ENCODE data around the gene STEAP1B.
"Not testable (repeated sequence)": the region's sequence is repeated elsewhere in the genome, so short reads cannot be mapped to it uniquely, and the experiment has no call there.

STEAP1B gene

DNA sequence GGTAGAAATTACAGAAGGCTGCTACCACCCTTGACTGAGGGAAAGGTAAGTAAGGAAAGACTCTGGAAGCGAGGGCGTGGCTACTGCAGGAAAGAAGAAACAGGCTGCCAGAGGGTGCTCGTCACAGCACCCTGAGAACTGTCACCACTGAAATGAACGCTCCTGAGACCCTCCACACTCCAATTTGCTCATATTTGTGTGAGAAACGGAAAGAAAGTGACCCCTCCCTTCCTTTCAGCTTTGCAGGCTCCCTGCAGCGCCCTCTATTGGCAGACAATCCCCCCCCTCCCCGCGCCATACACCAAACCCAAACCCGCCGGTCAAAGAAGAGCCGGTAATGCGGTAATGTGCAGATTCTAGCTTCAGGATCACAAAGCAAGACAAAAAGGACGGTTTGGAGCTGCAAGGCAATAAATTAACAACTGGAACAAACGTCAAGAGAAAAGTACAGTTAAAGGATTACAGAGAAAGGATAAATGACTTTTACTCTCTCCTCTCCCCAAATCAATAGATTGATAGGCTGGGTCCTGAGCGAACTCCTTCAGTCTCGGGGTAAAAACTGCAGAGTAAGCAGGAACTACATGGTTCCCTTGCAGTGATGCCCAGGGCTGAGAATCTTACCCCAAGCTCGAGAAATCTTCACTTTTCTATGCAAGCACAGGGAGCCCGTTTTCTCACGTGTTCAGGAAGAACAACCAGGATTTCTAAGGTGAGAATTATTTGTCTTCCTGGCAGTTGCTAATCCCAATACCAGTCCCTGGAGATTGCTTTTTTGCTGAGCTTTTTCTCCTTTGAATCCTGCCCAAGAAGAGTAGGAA is 47.6 kb downstream of the STEAP1B start:
- no peak for DNase-seq

DNA sequence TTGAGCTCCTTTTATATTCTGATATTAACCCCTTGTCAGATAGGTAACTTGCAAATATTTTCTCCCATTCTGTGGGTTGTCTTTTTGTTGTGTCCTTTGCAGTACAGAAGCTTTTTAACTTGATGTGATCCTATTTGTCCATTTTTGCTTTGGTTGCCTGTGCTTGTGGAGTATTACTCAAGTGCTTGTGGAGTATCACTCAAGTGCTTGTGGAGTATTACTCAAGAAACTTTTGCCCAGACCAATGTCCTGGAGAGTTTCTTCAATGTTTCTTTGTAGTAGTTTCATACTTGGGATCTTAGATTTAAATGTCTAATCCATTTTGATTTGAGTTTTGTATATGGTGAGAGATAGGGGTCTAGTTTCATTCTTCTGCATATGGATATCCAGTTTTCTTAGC is 50.0 kb downstream of the STEAP1B start:
- not testable (repeated sequence) for DNase-seq

DNA sequence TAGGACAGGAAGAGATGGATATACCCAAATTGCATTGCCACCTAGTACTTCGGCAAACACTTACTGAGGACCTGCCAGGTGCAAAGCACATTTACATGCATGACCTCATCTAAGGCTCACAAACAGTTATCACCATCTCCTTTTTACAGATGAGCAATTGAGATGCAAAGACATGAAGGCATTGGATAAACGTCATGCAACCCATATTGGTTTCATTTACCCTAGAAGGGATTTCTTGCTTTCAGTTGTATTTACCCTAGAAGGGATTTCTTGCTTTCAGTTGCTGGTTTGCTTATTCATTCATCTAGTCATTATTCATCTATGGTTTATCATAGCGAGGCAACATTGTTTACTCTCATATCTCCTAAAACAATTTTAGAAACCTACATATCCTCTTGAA is 52.2 kb downstream of the STEAP1B start:
- peak; percentile 95 for DNase-seq

DNA sequence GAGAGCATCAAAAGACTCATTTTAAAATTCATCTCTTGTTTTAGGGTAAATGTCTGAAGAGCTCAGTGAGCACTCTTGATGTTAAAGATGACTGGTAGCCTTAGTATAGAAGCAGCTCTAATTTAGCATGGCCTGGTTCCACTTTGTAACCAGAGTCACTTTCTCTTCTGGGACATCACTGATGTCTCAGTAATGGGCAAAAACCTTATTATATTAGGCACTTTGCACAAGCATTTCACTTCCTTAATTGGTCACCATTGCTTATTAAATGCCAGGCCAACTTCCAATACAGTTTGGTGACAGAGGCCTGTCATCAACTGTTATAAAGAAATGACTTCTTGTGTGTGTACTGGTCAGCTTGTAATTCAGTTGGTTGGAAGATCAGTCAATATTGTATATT is 53.0 kb downstream of the STEAP1B start:
- no peak for DNase-seq

DNA sequence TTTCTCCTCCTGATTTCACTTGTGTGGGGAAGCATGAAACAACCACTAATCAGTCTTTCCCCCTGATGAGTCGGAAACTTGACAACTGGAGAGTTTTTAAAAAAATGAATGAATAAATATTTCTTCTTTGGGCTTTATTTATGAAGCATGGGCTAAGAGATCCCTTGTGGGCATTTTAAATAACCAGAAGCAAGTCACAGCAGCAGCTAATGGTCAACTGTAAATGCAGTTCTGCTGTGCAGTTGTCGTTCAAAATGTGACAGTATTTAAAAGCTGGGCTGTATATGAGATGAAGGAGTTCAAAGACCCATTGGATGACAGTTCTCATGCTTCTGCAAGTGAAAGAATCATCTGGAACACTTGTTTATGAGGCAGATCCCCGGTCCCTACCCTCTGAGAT is 54.1 kb downstream of the STEAP1B start:
- DNase-seq, result no peak

DNA sequence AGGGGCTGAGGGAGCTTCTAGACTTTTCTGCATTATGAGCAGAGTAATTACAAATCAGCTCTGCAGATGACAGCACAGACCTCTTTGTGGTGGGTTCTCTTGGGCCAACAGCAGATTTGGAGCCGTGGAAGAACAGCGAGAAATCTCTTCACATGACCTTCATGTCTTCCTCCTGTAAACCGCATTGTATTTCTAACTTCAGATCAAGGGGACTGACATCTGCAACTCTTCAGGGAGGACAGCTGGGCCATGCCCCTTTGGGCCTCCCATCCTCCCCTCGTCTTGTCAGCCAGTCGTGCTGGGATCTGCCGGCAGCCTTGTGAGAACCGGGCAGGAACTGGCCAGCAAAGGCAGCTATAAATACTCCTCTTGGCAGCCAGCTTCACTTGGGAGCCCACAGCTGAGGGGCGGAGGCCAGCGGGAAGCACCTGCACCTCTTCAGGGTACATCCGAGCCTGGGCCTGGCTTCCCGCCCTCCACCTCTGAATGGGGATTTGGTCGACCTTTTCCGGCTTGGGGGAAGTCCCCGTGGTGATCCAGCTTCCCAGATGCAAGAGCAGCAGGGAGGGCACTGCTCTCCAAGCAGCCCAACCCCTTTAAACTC is 54.7 kb downstream of the STEAP1B start:
- peak; percentile 72 for DNase-seq

DNA sequence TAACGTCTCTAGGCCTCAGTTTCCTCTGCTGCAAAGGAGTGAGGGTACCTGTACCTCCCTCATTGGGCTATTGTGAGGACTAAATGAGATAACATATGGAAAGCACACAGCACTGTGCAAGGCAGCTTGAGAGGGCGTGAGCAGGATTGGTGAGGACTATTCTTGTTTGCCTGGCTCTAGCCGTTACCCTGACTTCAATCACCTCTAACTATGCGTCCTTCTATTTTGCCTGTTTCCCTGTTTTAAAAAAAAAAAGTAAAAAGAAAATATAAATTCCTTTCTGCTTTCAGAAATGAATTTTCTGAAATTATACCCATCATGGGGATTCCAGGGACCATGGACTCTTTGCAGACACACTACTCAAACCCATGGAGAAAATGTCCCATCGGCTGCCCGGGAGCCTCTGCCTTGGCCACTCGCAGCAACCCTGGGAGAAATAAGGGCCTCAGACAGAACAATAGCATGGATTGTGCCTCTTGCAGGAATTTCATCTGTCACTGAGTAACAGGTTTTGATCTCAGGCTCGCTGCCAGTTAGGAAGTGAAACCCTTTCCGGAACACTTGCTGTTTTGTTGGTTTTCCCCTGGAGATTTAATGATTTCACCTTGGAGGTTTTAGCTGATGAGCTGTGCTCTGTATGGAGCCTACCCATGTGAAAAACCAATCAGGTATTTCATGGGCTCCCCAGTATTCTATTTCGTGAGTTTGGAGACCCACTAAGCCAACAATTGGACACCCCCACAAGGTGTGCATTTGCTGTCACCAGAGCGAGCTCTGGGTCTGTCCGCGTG is 55.6 kb downstream of the STEAP1B start:
- no peak for DNase-seq

DNA sequence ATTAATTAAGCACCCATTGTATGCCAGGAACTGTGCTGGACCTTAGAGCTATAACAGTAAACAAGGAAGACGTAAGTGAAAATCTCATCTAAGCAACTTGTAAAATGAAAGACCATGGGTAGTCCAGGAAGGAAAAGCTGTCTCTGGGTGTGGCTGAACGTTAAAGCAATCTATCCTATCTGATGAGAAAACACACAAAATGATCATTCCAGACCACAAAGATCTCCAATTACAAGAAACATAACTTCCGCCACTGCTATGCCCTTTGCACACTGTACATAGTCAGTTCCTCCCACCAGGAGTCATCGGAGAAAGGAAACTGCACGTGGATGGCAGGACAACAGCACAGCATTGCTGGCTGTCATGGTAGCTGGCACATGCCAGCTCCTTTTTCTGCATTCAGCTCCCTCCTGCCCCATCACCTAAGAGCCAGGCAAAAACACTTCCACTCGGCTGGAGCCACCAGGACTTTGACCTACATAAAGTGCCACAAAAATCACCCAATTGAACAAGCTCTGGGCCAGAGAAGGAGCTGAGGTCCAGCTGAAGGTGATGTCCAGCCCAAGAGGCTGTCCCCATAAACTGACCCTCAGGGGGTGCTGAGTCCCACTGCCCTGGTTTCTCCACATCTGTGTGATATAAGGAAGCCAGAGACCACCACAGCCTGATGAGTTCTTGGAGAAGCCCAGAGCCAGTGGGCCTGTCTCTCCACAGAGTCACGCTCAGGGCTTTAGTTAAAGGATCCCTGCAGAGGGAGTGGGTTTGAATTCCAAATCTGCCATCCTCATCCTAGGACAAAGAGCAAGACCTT is 56.4 kb downstream of the STEAP1B start:
- DNase-seq, result no peak

DNA sequence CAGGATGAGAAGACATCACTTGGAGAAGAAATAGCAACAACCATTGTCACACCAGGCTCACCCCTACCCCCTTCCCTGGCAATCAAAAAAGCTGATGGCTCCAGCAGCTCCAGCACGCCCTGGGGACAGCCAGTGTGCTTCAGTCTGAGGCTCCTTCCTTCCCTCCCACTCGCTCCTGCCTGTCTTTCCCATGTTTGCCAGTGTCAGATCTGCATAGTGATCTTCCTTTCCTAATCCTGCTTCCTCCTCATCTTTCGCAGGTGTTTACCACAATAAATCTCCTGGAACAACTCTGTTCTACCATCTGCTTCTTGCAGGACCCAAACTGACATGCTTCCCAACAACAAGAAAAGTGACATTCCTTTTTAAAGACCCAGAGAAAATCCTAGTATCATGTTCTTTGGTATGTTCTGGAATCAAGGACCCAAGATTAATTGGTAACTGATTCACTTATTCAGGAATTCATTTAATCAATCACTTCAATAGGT is 57.1 kb downstream of the STEAP1B start:
- DNase-seq, result no peak

DNA sequence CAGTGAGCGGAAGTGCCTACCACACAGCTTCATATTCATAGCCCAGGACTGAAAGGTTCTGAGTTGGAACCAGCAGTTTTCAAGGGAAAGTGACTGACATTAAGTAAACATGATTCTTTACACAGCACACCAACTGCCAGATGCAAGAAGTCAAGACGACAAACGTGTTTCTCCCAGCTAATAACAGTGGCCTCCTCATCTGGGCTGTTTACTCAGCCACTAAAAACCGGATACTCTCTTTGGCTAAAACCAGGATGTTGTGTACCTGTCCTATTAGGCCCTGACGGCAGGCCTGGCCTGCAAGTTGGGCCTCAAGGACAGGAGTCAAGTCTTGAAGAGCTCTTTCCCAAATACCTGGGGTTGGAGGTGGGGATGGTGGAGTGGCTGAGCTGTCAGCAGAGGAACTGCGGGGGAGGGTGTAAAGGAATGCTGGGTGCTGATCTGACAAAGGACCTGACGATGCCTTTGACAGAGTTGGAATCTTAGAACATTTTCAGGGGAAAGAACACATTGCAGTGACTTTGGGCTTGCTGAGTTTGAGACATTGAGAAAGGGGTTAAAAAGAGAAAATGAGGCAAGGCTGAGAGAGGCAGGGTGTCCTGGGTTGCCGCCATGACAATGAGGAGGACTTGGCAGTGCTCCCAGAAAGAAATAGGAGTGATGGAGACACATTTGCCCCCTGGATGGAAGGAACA is 57.7 kb downstream of the STEAP1B start:
- peak; percentile 62 for DNase-seq

DNA sequence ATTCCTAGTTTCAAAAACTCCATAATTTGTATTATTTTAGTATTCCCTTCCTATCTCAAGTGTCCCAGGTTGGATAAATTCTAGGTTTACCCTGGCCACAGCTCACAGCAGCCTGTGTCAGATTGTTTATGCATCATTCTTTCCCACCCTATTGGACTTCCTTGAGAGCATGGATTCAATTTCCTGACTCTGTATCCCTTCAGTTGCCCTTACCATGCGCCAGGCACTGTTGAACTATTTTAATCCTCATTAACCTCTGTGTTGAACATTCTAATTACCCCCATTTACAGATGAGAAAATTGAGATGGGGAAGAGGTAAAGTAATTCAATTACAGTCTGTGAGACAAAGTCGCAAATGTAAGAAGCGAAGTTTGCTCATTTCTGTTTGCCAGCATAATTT is 58.8 kb downstream of the STEAP1B start:
- no peak for DNase-seq

DNA sequence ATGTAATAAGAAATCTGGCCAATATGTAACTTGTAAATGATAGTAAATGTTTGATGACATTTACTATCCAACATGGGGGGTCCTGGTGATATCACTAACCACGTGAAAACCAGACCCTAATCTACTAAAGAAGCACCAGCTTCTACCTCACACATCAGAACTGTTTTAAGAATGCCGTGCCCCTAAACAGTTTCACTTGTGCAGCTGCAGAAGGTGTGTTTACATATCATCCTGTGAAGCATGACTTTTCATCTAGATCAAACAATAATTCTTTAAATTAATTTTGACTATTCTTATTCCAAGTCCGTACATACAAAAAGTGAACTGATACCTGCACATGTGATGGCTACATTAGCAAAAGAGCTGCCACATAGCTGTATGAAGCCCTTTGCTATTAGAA is 61.0 kb downstream of the STEAP1B start:
- DNase-seq, result no peak

DNA sequence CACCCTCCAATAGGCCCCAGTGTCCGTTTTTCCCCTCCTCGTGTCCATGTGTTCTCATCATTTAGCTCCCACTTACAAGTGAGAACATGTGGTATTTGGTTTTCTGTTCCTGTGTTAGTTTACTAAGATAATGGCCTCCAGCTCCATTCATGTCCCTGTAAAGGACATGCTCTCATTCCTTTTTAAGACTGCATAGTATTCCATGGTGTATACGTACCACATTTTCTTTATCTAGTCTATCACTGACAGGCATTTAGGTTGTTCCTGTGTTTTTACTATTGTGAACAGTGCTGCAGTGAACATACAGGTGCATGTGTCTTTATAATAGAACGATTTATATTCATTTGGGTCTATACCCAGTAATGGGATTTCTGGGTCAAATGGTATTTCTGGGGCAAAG is 63.4 kb downstream of the STEAP1B start:
- not testable (repeated sequence) for DNase-seq

DNA sequence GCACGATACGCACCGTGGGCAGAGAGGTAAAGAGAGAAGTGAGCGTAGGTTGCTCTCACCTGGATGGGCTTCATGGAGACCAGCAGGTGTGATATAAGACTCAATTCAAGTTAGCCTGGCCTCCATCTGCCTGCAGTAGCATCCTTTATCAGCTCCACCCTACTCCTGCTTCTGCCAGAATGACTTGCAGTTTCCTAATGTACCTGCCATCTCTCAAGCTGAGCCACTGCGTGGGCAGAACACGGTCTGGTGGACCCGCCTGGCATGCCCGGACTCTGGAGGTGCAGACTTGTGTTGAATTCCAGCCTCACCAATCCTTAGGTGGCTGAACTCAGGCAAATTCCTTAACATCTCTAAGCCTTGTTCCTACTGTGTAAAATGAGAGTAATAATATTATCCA is 64.3 kb downstream of the STEAP1B start:
- DNase-seq, result no peak

DNA sequence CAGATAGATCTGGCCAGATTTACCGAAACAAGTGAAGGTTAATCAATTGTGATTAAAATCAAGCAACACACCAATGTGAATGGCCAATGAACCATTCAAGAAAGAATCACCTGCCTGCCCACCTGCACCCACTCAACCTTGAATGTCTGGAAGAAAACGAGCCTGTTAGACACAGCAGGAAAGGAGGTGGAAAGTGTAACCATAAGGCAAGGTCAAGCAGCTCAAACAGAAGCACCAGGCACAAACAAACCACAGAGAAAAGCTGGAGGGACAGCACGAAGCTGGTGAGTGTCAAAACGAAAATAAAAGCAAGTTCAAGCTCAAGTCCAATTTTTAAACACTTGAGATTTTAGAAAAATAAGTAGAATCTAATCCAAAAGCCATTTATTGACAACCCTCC is 64.9 kb downstream of the STEAP1B start:
- no peak for DNase-seq

DNA sequence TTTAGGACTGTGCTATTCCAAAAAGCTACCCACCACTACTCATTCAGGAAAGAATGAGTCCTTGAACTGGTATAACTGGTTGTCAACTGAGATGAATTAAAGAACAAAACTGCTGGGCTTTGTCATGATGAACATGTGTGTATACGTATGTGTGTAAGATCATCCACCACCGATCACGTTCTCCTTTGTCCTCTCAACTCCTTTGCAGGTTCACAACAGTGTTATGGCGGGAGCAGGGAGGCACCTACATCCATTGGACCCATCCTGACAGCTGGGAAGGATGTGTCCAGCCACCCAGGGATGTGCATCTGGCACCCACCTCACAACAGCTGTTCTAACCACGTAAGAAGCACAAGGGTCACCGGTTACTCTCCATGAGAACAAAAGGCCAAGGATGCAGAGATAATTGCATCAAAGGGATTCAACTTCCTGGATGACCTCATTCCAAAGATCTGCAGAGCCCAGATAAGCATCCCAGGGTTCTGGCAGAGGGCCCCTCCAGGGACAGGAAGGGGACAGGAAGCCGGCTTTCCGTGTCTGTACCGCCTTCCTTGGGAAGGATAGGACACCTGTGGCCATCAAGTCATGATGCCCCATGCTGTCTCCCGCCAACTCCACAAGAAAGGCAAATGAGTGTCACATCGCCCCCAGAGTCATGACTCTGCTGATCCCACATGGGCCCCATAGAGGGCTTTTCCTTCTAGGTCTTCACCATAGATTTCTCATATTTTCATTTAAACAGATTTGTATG is 66.1 kb downstream of the STEAP1B start:
- DNase-seq, result no peak

DNA sequence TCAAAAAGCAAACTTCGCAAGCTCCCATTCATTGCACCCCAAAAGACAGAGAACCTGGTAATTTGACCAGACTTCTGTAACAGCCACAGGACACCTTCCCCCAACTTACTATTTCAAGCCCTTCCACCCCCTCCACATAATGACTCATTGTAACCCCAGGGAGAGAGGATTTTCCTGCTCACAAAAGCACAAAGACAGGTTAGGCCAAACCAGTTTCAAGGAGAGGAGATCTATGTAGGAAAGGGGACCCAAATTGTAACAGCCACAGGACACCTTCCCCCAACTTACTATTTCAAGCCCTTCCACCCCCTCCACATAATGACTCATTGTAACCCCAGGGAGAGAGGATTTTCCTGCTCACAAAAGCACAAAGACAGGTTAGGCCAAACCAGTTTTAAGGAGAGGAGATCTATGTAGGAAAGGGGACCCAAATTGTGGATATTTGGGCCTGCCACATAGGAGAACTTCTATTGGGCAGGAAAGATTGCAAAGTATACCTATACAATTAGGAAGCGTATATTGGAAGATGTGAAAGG is 66.8 kb downstream of the STEAP1B start:
- DNase-seq, result not testable (repeated sequence)

DNA sequence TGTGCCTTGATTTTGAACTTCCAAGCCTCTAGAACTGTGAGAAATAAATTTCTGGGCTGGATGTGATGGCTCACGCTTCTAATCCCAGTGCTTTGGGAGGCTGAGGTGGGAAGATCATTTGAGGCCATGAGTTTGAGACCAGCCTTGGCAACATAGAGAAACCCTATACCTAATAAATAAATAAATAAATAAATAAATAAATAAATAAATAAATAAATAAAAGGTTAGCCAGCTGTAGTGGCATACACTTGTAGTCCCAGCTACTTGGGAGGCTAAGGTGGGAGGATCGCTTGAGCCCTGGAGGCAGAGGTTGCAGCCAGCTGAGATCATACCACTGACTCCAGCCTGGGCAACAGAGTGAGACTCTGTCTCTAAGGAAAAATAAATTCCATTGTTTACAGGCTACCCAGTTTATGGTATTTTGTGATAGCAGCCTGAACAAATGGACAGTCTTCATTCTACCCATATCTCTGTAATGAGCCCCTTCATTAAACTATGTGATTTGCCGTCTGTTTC is 67.7 kb downstream of the STEAP1B start:
- DNase-seq, result no peak

DNA sequence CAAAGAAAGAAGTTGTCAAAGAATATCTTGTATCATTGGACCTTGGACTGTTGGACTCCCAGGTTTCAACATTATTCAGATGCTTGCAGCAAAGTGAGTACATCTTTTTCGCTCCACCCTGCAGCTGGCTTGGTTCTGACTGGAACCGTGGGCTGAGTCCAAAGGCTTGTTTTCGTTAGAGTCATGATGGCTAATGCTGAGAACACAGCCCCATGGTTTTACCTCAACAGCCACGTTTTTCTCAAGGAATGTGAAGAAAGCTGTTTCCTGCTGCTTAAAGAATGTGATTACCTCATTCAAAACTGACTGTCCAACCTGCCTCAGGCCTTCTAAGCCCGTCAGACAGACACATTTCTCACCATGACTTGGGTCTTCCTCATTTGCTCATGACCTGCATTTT is 69.5 kb downstream of the STEAP1B start:
- DNase-seq, result no peak

DNA sequence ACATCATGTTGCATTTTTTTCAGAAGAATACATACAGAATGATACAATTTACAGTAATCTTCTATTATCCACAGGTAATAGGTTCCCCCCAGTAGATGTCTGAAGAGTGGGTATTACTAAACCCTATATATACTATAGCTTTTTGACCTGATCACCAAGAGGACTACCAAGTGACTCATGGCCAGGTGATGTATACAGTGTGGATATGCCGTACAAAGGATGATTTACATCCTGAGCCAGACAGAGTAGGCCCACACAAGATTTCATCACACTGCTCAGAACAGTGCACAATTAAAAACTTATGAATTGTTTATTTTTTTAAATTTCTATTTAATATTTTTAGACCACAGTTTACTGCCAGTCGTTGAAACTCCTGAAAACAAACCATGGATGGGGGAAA is 70.6 kb downstream of the STEAP1B start:
- no peak for DNase-seq

DNA sequence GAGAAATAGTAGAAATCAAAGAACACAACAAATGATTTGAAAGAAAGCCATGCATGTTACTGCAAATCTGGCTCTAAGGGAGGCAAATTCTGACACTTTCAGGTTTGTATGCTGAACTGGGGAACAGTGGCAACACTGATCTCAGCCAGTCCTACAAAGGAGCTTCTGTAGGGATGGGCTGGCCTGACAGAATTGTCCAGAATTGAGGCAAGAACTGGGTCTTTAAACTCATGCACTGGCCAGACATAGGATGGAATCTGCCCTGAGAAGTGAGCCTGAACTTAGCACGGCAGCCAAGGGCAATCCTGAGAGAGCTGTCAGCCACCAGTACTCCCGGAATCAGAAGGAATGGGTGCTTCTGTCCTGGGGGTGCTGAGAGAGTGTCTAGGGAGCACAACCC is 72.1 kb downstream of the STEAP1B start:
- DNase-seq, result no peak
